ENCODE measurements around the gene MAST1.
"Not testable (repeated sequence)": the region's sequence is repeated elsewhere in the genome, so short reads cannot be mapped to it uniquely, and the experiment has no call there.

Gene MAST1

DNA sequence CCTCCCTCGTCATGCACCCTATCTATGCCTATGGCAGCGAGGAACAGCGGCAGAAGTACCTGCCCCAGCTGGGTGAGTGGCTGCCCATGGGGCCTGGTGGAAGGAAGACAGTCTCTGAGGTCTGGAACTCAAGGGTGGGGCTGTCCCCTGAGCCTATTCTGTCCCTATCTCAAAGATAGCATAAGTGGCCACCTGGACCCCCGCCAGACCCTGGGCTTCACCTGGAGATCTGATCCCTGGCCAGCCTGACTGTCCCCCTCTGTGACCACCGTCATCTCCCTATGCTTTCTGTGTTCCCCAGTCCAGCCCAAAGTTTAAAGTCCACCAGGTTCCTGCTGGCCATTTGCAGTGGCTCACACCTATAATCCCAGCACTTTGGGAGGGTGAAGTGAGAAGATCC is 55.3 kb downstream of the MAST1 start:
- no peak for DNase-seq (ENCODE audit: low spot score)

DNA sequence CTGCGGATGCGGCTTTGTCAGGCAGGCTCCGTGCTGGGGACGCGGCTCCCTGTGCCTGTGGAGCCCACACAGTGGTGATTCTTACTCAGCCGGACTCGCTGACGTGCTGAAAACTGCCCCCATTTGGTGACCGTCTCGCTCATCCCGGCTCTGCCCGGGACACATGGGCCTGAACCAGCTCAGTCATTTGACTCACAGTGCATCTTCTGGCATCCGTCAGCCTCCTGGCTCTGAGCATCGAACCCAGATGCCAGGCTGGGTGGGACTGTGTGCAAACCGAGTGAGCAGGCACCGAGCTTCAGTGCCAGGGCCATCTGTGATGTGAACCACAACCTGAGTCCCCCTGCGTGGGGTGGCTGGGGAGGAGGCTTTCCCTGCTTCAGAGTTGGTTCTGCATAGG is 58.1 kb downstream of the MAST1 start:
- DNase-seq (ENCODE audit: low spot score) = no peak

DNA sequence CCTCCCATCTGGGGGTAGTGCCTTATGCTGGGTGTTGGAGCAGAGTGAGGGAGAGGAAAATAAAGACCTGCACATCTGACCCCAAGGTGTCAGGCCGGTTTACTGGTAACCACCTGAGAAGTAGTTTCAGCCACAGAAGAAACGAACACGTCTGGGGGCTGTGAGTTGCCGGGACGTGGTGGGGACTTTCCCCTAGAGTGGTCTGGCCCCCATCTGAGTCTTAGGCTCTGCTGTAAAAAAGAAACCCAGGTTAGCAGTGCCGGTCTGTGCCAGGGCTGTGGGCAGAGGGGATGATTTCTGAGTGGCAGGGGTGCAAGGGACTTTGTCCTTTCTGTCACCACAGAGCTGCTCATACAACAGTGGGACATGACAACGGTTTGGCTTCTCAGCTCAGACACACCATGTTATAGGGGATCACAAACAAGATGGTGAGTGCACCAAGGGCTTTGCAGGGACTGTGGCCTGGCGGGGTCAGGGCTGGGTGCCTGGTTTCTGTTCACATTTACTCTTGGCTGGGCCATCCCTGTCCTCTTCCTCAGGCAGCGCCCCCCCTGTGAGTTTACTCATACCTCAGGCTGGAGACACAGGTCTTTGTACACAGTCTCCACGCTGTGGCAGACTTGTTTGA is 61.7 kb downstream of the MAST1 start:
- DNase-seq (ENCODE audit: low spot score) = no peak

DNA sequence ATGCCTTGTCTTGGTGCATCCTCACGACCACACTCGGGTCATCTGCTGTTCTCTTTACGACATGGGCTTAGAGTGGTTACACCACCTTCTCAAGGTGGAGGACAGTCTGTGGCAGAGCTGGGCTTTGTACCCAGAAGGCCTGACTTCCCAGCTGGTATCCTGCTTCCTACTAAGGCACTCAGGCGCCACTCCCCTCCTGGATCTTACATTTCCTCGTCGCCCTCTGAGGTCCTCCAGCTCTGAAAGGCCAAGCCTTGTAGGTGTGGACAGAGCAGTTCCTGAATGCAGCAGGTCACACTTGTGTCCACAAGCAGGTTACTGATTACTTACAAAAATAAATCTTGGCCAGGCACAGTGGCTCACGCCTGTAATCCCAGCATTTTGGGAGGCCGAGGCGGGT is 68.9 kb downstream of the MAST1 start:
- no peak for DNase-seq (ENCODE audit: low spot score)

DNA sequence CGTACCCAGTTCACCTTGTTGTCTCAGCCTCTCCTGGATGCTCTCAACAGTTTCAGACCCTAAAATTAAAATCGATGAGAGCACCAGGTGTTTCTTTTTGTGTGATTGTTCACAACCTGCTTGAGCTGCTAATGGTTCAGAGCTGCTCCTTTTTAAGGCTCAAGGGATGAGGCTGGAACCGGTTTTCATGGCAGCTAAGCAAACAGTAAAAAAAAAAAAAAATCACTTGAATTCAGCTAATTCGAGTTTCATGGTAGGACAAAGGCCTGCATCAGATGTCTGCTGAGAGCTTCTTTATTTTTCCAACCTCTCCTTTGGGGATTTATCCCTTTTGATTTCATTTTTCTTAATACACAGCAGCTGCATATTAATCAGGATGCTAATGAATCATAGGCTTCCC is 74.3 kb downstream of the MAST1 start:
- no peak for DNase-seq (ENCODE audit: low spot score)

DNA sequence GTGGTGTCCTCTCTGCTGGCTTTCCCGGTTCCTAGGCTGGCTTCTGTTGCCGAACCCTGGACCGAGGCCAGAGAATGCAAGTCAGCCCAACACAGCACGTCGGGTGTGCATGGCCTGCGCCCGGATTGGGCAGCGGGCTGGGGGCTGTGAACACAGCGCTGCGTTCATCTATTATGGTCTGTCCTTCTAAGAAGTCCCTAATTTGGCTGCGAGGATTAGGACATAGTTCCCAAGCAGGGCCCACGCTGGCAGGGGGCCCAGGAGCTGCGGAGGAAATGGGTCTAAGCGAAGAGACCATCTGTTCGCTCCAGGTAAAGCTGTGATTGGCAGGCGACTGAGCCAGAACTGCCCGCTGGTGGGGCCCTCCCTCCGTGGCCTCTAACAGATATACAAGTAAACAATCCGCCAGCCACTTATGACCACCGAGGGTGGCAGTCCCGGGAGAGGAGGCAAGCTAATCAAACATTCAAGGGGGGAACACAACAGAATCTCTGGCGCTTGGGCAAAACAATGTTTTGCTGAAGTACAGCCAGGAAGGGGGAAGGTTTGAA is 74.8 kb downstream of the MAST1 start:
- DNase-seq (ENCODE audit: low spot score) = peak; percentile 41

DNA sequence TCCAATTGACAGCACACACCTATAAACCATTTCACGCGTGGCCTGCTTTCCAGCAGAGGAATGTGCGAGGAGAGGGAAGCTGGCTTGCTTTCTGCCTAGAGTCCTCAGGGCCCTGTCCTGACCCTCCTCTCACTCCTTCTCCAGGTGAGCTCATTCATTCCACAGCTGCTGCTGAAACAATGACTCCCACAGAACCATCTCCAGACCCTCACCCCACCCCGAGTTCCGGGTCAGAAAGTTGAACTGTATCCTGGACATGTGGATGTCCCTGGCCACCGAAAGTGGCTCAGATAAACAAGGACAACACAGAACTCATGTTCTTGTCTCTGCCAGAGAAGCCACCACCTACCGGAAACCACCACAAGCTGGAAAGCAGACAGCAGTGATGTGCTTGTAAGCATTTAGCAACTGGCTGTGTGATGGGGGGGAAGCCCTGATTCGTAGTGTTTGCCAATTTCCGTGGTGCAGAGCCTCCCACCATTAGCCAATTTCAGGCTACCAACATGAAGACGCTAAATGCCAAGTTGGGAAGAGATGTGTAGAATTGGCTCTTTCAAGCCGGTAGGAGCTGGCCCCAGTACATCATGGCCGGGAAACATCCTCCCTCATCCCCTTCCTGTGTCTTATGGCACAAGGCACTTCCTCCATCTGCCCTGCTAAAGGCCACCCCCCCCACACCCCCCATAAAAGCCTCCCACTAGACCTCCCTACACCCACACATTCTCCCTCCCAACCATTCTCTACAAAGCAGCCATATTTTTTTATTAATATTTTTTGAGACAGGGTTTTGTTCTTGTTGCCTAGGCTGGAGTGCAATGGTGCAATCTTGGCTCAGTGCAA is 75.8 kb downstream of the MAST1 start:
- DNase-seq (ENCODE audit: low spot score) = no peak

DNA sequence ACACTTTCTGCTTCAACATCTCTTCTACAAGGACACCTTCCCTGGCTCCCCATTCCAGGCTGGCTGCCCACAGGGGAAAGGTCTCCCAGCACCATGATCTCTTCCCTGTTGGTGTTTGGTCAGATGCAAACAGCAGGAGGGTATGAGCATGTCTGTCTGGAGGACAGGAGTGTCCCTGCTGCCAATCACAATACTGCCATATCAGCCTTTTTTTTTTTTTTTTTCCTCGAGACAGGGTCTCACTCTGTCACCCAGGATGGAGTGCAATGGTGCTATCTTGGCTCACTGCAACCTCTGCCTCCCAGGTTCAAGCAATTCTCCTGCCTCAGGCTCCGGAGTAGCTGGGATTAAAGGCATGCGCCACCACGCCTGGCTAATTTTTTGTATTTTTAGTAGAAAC is 77.5 kb downstream of the MAST1 start:
- DNase-seq (ENCODE audit: low spot score) = not testable (repeated sequence)

DNA sequence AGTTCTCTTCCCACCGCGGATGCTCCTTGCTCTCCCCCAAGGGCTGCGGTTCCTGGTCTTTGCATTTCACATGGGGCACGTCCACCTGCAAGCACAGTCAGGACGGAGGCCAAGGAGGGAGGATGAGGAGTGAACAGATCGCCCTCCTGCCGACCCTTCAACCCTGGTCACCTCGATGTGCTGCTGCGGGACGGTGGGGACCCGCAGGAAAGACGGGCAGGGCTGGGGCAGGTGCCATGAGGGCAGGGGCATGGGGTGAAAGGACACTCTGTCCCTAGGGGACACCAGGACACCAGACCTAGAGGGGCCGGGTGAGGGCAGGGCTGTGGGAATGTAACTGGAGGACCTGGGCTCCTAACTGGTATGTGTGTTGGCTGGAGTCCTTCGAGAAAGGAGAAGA is 79.9 kb downstream of the MAST1 start:
- no peak for DNase-seq (ENCODE audit: low spot score)

DNA sequence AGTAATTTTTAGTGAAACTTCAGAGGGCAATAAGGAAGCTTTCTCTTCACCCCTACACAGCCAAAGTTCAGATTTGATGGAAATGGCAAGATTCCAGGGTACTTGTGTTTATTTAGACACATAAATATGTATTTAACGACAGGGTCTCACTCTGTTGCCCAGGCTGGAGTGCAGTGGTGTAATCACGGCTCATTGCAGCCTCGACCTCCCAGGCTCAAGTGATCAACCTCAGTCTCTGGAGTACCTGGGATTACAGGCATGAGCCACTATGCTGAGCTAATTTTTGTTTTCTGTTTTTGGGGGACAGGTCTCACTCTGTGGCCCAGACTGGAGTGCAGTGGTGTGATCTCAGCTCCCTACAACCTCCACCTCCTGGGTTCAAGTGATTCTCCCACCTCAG is 82.7 kb downstream of the MAST1 start:
- no peak for DNase-seq (ENCODE audit: low spot score)

DNA sequence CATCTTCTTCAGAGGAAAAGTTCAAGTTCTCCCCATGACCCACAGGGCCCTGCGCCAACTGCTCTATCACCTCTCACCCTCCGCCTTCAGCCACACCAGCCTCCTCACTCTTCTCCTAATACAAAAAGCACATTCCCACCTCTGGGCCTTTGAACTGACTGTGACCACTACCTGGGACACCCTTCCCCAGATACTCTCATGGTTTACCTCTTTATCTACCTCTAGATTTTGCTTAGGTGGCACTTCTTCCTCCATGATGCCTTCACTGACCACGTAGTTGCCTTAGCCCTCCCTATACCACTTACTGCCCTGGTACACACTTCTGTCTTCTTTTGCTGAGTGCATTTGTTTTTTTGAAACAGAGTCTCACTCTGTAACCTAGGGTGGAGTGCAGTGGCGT is 84.6 kb downstream of the MAST1 start:
- no peak for DNase-seq (ENCODE audit: low spot score)

Small RNA genes within 50 kb of the gene (small RNA-seq; reads per million reads assigned to genes)
- 0 to 0.18 reads per million in 2 experiments for gene MIR5695
- 0 reads per million in 2 experiments for gene MIR6794

Measured in SK-N-DZ (cell line).